DMS114 treated with DMSO at 0.1 percent for 48 hours (cell line): ENCODE data around the gene TCP11L2.

Source experiments
- DNase-seq: peaks from one replicate; lab custom pipeline; 2025; ENCODE audit not compliant: unreplicated experiment; lab: John Stamatoyannopoulos, UW

Gene TCP11L2

GRCh38 chr12:106387848-106388377 is 85.4 kb downstream of the TCP11L2 start:
- no peak for DNase-seq

GRCh38 chr12:106389151-106389550 is 86.6 kb downstream of the TCP11L2 start:
- DNase-seq, result no peak

GRCh38 chr12:106392759-106393158 is 90.2 kb downstream of the TCP11L2 start:
- DNase-seq, result no peak
